Measurements from ENCODE around the gene C10orf105.

C10orf105 gene

DNA sequence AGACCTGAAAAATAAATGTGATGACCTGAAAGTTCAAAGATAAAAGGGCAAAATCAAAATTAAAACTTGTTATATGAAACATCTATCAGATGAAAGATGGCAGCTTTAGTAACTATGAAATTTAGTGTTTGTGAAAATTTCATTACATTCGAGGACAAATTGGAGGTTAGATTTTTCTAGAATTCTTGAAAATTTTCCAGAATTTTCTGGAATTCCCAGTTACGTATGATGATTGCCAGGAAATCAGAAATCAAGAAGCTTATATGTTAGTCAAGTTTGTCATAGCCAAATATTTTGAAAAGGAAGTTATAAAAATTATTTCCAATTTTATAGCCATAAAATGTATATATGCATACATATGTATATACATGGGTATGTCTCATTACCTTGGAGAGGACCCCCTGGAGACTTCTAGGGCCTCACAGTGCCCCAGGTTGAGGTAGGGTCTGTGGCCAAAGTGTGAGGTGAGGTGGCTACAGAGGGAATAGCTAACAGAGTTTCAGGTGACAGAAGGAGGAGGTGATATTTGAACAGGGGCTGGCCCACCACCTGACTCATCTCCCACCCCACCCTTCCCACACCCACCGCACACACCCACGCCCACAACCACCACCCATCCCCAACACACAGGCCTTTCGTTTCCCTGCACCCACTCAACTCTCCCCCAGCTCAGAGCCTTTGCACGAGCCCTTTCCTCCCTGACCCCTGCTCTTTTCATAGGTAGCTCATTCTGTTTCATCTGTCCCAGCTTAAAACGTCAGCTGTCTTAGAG is 21.5 kb downstream of the C10orf105 start:
- no peak for DNase-seq

DNA sequence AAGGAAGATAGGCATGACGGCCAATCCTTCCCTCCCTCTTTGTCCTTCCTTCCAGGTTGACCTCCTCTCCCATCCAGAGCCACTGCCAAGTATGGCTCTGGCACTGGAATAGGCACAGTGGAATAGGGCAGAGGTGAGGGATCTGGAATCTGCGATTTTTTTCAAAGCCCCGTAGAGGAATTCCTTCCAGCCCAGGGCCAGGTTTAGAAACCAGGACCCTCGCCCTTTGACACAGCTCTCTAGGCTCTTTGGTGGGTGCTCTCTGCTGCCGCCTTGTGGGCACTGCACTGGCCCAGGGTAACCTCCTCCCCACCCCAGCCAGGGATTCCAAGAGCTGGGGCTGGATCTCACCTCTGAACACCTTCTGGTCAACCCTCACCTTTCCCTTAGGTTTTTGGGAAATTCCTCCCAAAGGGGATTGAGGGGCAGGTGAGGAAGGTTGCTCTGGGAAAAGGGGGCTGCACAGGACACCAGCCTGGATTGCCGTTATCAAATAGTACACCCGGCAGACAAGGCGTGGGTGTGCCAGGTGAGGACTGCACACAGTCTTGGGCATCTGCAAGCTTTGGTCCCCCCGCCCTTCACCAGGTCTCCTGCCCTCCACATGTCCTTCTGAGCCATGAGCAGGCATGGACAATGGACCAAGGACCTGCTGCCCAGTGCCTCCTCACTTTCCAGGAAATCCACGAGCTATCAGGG is 22.8 kb downstream of the C10orf105 start:
- DNase-seq = no peak

DNA sequence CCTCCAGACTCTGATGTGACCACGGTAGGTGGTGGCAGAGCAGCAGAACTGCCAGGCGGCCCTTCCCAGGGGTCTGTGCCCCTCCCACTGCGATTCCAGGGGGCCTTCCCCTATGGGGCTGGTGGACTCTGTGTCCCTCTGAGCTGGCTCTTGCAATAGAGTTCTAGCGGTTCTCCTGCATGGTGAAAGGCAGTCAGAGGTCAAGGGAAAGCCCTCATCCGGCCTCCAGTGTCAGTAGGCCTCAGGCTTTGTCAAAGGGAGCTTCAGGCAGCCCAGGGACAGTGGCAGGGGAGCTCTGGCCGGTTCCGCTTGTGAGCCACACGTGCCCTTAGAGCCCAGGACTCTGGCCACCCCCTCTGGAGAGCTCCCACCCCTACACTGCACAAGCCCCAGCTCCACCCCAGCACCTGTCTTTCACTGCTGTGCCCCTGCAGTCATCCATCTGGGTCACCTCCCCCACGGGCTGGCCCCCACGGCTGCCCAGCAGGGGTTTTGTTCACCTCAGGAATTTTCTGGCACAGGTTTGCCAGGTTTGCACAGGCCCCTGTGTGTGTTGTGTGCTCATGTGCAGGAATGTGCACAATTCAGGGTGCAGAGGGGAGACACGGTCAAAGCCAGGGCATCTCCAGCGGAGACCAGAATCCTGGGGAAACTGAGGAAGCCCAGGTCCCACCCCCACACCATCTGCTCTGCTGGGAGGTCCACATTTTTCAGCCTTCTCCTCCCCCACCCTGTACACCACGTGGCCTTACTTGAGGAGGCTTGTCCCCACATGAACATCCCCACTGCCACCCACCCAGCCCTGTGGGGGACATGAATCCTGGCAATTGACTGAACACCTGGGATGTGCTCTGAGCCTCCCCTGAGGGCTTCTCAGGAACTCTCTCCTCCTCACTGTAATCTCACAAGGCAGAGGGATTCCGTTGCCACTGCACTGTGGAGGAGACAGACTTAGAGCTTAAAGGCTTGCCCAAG is 23.8 kb downstream of the C10orf105 start:
- DNase-seq = no peak

DNA sequence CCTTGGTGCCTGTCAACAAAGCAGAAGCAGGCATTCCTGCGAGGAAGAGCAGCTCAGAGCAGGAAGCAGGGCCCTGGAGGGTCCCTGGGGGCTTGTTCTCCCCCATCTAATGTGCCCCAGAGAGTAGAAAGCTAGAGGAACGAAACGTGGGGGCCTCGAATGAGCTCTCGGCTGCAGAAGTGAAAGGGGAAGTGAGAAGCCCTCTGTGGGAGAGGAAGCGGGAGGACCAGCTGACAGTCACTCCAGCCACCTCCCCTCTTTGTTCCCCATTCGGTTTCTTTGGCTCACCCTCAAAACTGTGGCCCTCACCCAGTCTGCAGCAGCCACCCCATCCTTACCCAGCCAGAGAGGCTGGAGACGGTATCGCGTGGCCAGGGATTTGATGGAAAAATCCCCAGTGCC is 25.0 kb downstream of the C10orf105 start:
- DNase-seq = no peak

DNA sequence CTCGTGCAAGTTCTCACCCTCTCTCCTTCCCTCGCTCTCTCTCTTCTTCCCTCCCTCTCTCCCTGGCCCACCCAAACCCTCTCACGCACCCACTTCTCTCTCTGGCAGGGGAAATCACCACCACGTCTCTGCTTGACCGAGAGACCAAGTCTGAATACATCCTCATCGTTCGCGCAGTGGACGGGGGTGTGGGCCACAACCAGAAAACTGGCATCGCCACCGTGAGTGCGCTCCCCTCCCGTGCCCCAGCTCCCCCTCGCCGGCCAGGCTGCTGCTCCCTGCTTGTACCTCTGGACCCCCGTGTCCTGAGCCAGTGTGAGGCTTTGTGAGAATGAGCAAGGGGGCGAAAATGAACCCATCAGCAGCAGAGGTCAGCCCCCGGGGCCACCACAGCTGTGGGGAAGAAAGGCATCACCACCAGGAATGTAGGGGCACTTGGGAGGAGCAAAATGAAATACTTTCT is 25.5 kb downstream of the C10orf105 start:
- no peak for DNase-seq

DNA sequence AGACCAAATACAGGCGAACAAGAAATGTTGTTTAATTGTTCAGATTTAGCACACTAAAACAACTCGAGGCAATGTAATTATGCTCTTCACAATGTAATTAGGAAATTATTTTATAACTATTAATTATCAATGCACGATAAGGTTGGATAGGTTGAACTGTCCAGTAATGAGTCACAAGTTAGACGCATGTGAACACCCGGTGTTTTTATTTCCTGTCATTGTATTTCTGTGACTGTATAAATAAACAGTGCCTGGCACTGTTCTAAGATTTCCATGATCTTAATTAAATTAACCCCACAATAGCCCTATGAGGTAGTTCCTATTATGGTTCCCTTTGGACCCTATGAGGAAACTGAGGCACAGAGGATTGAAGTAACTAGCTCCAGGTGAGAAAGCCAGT is 26.2 kb downstream of the C10orf105 start:
- no peak for DNase-seq

DNA sequence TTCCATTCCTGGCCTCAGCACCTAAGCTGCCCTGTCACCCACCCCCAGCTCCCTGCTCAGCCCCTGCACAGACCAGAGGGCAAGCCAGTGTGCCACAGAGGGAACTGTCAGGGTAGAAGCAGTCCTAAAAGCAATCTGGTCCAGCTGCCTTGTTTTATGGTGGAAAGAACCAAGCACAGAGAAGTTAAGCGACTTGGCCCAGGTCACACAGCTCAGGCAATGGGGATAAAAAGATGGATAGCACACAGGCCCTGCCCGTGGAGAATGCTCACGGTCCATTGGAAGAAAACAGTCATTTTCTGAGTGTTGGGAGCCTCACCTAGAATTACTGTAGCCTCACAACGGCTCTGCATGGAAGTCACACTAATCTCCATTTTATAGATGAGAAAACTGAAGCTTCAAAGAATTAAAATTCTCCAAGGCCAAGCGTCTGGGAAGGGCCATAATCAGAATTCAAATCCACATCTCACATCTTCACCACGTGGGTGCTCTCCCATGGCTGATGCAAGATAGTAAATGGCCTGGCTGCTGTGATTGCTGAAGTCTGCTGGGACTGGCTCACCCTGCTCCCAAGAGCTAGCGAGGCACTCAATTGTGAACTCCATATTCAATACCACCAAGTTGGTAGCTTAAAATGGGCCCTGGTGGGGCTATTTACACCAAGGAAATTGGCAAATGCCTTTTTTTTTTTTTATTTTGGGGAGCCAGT is 26.8 kb downstream of the C10orf105 start:
- no peak for DNase-seq

DNA sequence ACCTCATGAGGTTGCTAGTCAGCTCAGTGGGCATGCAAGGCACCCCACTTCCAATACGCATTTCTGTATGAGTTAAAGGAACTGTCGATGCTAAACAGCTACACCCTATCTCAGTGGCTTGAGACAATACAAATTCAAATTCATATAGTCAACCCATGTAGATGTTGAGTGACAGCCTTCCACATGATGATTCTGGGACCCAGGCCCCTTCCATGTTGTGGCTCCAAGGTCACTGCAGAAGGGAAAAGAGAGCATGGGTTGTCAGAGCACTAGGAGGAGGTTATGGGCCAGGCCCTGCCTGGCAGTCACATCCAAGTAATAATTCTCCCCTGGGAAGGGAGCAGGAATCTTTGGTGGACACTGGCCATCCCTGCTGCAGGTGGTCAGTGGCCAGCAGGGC is 28.2 kb downstream of the C10orf105 start:
- no peak for DNase-seq

DNA sequence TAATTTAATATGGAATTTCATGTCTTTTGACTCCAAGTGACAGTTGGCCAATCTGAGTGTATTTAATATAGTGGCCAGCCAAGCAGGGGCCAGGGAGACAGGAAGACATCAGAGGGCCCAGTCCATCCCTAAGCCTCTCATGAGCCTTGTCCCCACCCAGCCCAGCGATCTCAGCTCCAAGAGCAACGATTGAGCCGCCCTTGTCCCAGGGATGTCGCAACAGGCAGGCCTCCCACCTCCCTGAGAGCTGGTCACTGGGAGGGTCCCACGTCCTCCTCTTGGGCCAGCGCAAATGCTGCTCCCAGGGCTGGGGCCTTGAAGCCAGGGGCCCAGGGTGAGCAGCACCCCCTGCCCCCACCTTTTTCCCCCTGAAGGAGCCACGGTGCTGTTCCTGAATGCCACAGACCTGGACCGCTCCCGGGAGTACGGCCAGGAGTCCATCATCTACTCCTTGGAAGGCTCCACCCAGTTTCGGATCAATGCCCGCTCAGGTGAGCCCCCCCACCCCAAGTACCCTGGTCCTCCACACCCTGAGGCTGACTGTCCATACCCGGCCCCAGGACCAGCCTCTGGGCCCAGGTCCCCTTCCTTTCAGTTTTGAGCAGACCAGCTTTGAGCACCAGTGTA is 29.4 kb downstream of the C10orf105 start:
- no peak for DNase-seq

DNA sequence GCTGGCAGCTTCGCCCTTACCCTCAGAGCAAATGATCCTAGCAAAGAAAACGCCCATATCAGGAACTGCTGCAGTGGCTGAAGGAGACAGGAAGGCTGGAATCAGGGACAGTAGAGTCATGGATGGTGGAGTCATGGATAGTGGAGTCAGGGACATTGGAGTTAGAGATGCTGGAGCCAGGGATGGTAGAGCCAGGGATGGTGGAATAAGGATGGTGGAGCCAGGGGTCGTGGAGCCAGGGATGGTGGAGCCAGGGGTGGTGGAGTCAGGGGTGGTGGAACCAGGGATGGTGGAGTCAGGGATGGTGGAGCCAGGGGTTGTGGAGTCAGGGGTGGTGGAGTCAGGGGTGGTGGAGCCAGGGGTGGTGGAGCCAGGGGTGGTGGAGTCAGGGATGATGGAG is 31.3 kb downstream of the C10orf105 start:
- no peak for DNase-seq

DNA sequence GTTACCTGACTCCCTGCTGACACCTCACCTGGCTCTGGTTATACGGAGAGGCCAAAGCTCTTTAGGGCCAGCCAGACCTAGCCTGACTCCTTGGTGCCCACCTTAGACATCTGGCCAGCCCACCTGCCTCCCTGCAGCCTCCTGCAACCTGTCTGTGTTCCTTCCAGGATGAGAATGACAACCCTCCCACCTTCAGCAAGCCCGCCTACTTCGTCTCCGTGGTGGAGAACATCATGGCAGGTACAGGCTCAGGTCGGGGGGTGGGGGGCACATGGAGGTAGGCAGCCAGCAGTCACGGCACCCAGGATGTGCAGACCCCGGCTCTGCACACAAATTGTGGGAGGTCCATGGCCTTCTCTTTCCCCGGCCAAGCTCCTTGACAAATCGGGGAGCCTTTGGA is 32.1 kb downstream of the C10orf105 start:
- no peak for DNase-seq

DNA sequence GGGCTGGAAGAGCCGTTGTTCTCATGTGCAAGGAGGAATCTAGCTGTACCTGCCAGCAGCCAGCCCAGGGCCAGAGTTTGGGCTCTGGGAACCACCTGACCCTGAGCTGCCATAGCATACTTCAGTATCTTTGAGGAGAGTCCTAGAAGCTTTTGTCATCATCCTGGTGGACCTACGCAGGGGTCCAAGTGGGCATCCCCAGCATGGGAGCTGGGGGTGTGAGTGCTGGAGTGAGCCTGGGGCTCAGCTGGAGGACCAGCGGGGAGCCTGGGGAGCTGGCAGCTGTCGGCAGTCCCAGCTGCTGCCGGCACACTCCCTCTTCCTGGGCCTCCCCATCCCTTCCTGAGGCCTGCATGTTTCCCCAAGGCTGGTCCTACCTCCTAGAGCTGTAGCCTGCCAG is 32.5 kb downstream of the C10orf105 start:
- DNase-seq = no peak

DNA sequence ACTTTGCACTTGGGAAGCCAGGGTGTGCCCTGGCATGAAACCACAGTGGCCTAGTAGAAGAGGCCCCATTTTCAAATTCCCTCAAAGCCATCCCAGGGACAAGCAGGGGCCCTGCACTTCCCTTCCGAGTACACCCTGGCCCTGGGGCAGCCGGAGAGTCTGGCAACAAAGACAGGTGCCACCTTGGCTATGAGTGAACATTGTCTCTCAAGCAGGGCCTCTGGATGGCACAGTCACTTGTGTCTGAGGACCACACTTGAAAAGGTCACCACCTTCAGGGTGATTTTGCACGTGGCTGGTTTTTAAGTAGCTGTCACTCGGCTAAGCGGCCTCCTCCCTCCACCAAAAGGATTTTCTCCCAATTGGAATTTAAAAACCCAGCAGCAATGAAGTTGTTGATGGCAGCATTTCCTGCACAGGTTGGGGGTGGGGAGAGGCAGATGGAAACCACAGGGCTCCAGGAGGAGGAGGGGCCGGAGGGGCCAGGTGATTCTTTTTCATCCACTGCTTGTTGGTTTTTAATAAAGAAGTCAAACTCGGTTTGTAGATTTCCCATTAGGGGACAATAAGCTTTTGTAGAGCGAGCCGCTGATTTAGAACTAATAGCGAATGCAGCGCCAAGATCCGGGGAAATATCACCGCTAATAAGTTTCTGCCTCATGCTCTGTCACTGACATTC is 33.9 kb downstream of the C10orf105 start:
- DNase-seq = no peak

DNA sequence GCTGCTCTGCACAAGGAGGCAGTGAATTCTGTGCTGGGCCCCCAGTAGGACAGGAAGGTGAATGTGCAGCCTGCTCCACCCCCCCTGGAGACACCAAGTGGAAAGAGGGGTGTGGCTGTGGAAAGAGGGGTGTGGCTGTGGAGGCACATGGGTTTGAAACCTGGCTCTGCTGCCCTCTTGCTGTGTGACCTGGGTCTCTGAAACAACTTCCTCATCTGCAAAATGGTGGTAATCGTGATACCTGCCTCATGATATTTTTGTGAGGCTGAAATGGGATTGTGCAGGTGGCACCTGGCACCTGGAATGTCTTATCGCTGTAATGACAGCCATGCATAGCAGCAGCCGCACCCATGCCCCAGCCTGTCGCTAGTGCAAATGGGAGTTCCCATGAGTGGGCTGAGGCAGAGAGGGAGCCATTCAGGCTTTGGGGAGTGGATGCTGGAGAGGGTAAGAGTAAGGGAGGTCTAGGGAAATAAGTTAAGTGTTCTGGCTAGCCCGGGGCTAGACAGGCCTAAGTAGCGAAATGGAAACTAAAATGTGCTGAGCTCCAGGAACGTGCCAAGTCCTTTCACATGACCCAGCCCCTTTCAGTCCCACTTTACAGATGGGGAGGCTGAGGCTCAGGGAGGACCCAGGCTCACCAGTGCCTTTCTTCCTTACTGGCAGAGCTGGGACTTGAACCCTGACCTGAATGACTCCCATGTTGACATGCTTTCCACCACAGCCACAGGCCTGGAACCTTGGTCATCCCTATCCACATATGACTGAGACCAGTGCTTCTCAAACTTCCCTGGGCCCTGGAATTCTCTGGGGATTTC is 35.0 kb downstream of the C10orf105 start:
- no peak for DNase-seq

DNA sequence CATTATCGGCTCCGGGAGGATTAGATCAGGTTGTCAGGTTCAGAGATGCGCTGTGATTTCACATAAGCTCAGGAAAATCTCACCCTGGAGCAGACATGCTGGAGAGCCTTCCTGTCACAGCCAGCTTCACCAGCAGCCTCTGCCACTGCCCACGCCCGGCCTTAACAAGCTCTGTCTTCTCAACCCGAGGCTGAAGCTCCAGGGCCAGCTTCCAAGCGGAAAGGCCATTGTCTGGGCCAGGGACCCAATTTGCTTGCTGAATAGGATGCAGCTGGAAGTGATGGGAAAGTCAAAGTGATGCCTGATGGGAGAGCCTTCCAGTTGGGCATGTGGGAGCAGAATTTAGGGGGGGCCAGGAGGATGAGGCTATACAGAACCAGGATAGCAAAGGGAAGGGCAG is 36.3 kb downstream of the C10orf105 start:
- DNase-seq = no peak

DNA sequence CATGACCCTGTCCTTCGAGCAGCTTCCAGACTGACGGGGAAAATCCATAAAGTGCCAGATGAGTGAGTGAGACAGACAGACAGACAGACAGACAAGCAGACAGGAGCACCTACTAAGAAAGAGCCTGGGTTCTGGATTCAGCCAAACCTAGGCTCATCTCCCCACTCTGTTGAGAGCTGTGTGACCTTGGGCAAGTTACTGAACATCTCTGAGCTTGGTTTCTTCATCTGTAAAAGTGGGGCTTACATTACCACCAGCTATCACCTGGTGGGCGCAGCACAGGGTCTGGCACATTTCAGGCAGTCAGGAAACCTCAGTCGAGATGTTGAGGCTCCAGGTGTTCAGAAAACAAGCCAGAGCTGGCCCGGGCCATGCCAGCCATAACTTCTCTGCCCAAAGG is 37.6 kb downstream of the C10orf105 start:
- no peak for DNase-seq

DNA sequence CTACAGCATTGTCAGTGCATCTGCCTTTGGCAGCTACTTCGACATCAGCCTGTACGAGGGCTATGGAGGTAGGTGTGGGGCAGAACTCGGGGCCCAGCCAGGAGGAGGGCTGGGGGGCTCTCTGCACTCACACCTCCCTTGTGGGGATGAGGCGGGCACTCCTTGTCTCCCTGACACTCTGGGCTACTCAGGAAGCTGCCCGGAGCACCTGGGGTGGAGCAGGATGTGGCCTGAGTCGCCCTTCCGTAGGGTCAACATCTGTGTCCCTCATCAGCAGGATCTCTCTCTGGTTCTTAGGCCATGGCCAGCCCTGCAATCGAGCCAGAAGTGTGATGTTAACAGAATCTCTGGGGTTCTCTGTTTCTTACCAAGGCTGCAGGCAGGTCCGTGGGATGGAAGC is 40.2 kb downstream of the C10orf105 start:
- no peak for DNase-seq

DNA sequence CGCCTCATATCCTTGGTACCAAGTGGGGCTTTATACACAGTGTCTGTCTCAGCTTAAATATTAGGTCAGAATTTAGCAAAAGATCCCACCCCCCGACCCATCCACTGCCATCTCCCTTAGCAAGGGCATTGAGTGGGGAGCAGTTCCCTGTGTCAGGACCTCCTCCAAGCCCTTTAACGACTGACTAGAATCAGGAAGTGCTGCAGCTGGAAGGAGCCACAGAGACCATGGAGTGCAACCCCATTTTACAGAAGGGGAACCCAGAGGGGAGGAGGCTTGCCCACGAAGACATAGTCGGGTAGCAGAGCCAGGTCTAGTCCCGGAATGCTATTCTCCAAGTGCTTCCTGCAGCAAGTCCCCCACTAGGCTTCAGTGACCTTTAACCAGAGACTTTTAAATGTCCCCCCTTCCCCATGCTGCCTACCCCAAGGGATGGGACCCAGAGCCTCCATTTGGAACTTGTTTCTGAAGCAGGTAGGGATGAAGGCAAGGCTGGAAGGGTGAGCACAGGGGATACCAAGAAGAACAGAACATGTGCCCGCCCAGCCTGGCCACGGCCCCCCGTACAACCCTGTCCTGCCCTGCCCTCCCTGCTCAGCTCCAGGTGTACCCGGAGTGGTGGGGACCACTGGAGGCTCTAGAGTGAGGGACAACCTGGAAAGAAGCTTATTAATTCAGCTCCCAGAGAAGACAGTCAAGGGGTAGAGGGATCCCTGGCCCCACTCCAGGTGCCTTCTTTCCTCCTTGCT is 41.3 kb downstream of the C10orf105 start:
- DNase-seq = no peak

DNA sequence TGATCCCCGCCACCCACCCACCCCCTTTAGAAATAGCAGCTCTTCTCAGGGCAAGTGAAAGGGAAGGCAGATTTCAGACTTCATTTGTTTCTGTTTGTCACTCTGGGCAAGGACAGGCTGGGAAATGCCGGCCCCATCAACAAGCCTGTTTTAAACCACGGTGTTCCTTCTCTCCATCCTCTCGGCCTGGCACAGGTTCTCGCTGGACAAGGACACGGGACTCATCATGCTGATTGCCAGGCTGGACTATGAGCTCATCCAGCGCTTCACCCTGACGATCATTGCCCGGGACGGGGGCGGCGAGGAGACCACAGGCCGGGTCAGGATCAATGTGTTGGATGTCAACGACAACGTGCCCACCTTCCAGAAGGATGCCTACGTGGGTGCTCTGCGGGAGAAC is 42.3 kb downstream of the C10orf105 start:
- DNase-seq = no peak

All from fibroblast of skin of abdomen (primary cell).